Aorta (tissue), 5 donors: ENCODE results near the gene PIGQ. TPM values are rescaled to one million over a fixed set of nuclear protein-coding genes. Genes with fewer than 3 reads are reported as not detected.

ENCODE experiments used
- ATAC-seq: fragments of 200-7000 bp; cut with Tn5 transposase; one replicate; pipeline ENCODE4 v1.9.1; 2022; ENCODE audit warnings: moderate library complexity; ENCODE audit not compliant: low FRiP score
- DNase-seq, 2 donors: peaks; one replicate each; pipeline ENCODE4 v3.0.0-alpha.2; 2020
- H3K27ac ChIP-seq, 2 donors: one replicate each; pipeline ENCODE4 v1.5.1; 2013; ENCODE audit warnings: low read length in 2 of 2, mild to moderate bottlenecking in 2 of 2, moderate library complexity in 2 of 2, control low read depth in 1 of 2, inconsistent platforms in 1 of 2, low read depth in 1 of 2
- H3K27me3 ChIP-seq, 2 donors: one replicate each; pipeline ENCODE4 v1.6.1; 2013; ENCODE audit warnings: control low read depth in 1 of 2, low read length in 1 of 2, mild to moderate bottlenecking in 1 of 2, moderate library complexity in 1 of 2; ENCODE audit not compliant: insufficient read depth in 2 of 2, control insufficient read depth in 1 of 2
- H3K36me3 ChIP-seq, 2 donors: one replicate each; pipeline ENCODE4 v1.6.1; 2013; ENCODE audit warnings: control low read depth in 1 of 2, low read length in 1 of 2, mild to moderate bottlenecking in 1 of 2; ENCODE audit not compliant: insufficient read depth in 2 of 2, control insufficient read depth in 1 of 2
- H3K4me1 ChIP-seq, 2 donors: one replicate each; pipeline ENCODE4 v1.6.1; 2013; ENCODE audit warnings: low read length in 2 of 2, control low read depth in 1 of 2, mild to moderate bottlenecking in 1 of 2, moderate library complexity in 1 of 2; ENCODE audit not compliant: insufficient read depth in 2 of 2, control insufficient read depth in 1 of 2
- H3K4me3 ChIP-seq, 2 donors: one replicate each; pipeline ENCODE4 v1.5.1; 2013; ENCODE audit warnings: low read length in 2 of 2, control low read depth in 1 of 2, mild to moderate bottlenecking in 1 of 2
- H3K9me3 ChIP-seq: one replicate; pipeline ENCODE4 v1.6.1; 2013; ENCODE audit warnings: mild to moderate bottlenecking, low read length; ENCODE audit not compliant: control insufficient read depth
- WGBS, 2 donors: extraction: QIAGEN DNeasy Blood & Tissue Kit; methylation state at CpG; one replicate each; pipeline ENCODE4 v1.1.7; 2013; 5-methylcytosine and 5-hydroxymethylcytosine counted together
- intact Hi-C, 2 donors: fragments of 100-400 bp; cut with DNase I; formaldehyde crosslinking; loops; one replicate each; pipeline versions ENCODE4 v1.14.2 to v1.15.0; 2022
- polyA plus RNA-seq, 2 donors: library from polyadenylated mRNA; stranded (reverse); fragments of 200-250 nt; gene quantifications; one replicate each; pipeline ENCODE4 v1.2.3, GENCODE V29; 2013
- total RNA-seq, 2 donors: library from RNA; stranded (reverse); fragmentation: NEBNext Ultra II Directional; extraction: Animal tissue kit (Norgen Biotek cat#: 25700); gene quantifications; one replicate each; pipeline ENCODE4 v1.2.1, GENCODE V29; 2021
- donor health status: healthy with polysubstance abuse.
- donor health status: Bipolar disorder and iron deficiency.
- donor health status: DM: no; HTN: no; CAD: no.
- donor health status: DM: no; HTN: no; CAD: no.
- donor health status: DM: yes; HTN: yes; CAD: no.

The PIGQ gene
- total and polyA plus RNA-seq, 4 donors = 10.8 to 92.2 (median 32.2) TPM

DNA sequence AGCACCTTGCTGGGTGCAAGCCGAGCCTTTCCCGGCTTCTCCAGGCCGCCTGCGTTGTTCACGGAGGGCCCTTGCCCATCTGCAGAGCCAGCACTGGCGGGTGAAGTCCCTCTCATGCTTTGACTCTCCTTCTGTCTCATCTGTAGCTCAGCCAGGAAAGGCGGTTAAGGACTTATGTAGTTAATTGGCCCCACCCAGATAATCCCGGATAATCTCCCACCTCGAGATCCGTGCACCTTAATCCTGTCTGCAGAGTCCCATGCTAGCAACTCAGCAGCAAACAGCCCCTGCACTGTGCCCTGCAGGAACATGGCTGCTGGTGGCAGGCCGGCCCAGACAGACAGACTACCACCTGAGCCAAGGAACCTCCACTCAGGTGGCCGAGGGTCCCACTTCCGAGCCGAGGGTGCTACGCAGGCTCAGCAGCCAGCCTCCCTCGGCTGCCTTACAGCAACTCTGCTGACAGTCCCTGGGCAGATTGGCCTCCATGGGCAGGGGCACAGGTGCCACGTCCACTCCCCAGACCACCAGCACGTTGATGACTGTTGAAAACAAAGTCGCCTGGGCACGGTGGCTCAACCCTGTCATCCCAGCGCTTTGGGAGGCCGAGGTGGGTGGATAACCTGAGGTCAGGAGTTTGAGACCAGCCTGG lies 37.0 kb downstream of the PIGQ start:
- no peak overlapping the region for H3K27ac ChIP-seq
- H3K9me3 ChIP-seq = no peaks in the 10 kb centered on the region
- no peak overlapping the region for H3K4me3 ChIP-seq
- intact Hi-C loops = no loop called here
- H3K36me3 ChIP-seq = no peaks in the 10 kb centered on the region
- 94 to 97% methylated on average over 22 of the region's 22 CpGs for WGBS, 2 donors
- H3K27me3 ChIP-seq = no peaks in the 10 kb centered on the region
- no peaks in the 10 kb centered on the region for H3K4me1 ChIP-seq
- DNase-seq (no peak), ATAC-seq (no peak)

- H3K27ac ChIP-seq = no peak overlapping the region
- no peaks in the 10 kb centered on the region for H3K36me3 ChIP-seq
- ATAC-seq (no peak), DNase-seq (no peak)
- WGBS, 2 donors = 80 to 82% methylated on average over 10 of the region's 10 CpGs
- H3K4me3 ChIP-seq = no peak overlapping the region
- no peaks in the 10 kb centered on the region for H3K4me1 ChIP-seq
- H3K9me3 ChIP-seq = no peaks in the 10 kb centered on the region
- intact Hi-C loops = no loop called here
- no peaks in the 10 kb centered on the region for H3K27me3 ChIP-seq
Measured at GRCh38 chr16:608019-608418, 38.3 kb downstream of the PIGQ start.

- H3K27ac ChIP-seq = no peak overlapping the region
- WGBS, 2 donors = 86 to 87% methylated on average over 13 of the region's 13 CpGs
- H3K27me3 ChIP-seq = no peaks in the 10 kb centered on the region
- no peaks in the 10 kb centered on the region for H3K9me3 ChIP-seq
- H3K4me1 ChIP-seq = no peaks in the 10 kb centered on the region
- intact Hi-C loops = no loop called here
- H3K4me3 ChIP-seq = no peak overlapping the region
- DNase-seq (no peak), ATAC-seq (no peak)
- H3K36me3 ChIP-seq = no peaks in the 10 kb centered on the region
Measured at GRCh38 chr16:609316-609715, 39.5 kb downstream of the PIGQ start.

DNA sequence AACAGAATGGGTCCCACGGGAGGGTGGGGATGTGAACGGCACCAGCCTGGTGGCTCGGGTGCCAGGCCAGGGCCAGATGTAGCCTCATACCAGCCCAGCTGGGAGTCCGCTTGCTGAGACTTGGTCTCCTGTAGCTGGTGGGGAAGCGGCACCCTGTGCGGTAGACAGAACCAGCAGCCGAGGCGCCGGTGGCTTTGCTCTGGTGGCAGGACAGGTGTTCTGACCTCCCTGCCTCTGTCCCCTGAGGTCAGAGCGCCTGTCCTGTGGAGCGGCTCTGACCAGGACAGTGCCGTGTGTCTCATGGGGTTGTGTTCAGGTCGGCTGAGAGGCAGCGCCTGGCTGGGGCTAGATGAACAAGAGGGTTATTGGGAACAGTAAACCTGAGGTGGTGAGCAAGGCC lies 40.2 kb downstream of the PIGQ start:
- peak; percentile 33 for ATAC-seq
- 87 to 89% methylated on average over 14 of the region's 14 CpGs for WGBS, 2 donors
- no peaks in the 10 kb centered on the region for H3K9me3 ChIP-seq
- no peaks in the 10 kb centered on the region for H3K27me3 ChIP-seq
- no peak overlapping the region for H3K27ac ChIP-seq
- no peak for DNase-seq
- intact Hi-C loops = no loop called here
- no peaks in the 10 kb centered on the region for H3K4me1 ChIP-seq
- no peak overlapping the region for H3K4me3 ChIP-seq
- no peaks in the 10 kb centered on the region for H3K36me3 ChIP-seq

- no peaks in the 10 kb centered on the region for H3K4me1 ChIP-seq
- intact Hi-C loops = no loop called here
- DNase-seq (no peak), ATAC-seq (no peak)
- no peaks in the 10 kb centered on the region for H3K27me3 ChIP-seq
- no peaks in the 10 kb centered on the region for H3K36me3 ChIP-seq
- no peak overlapping the region for H3K27ac ChIP-seq
- WGBS, 2 donors = 77 to 79% methylated on average over 28 of the region's 28 CpGs
- no peaks in the 10 kb centered on the region for H3K9me3 ChIP-seq
- H3K4me3 ChIP-seq = no peak overlapping the region
Measured at GRCh38 chr16:610513-611381, 41.0 kb downstream of the PIGQ start.

- ATAC-seq (no peak), DNase-seq (no peak)
- 95% methylated on average over 13 of the region's 13 CpGs for WGBS, 2 donors
- Histone ChIP-seq H3K27me3 (no peaks in the 10 kb centered on the region), H3K36me3 (no peaks in the 10 kb centered on the region), H3K4me1 (no peaks in the 10 kb centered on the region), H3K4me3 (no peak overlapping the region), H3K9me3 (no peaks in the 10 kb centered on the region), H3K27ac (no peak overlapping the region)
- intact Hi-C loops = no loop called here
Measured at GRCh38 chr16:615122-615521, 45.4 kb downstream of the PIGQ start.

- intact Hi-C loops = no loop called here
- ATAC-seq (peak; percentile 26), DNase-seq (no peak)
- Histone ChIP-seq H3K4me3 (no peak overlapping the region), H3K36me3 (no peaks in the 10 kb centered on the region), H3K27me3 (no peaks in the 10 kb centered on the region), H3K27ac (no peak overlapping the region), H3K4me1 (no peaks in the 10 kb centered on the region), H3K9me3 (no peaks in the 10 kb centered on the region)
- 93 to 95% methylated on average over 39 of the region's 39 CpGs for WGBS, 2 donors
Measured at GRCh38 chr16:616733-617586, 47.2 kb downstream of the PIGQ start.

GRCh38 chr16:617855-618254 lies 48.1 kb downstream of the PIGQ start:
- DNase-seq (no peak), ATAC-seq (no peak)
- no peaks in the 10 kb centered on the region for H3K4me1 ChIP-seq
- no peaks in the 10 kb centered on the region for H3K27me3 ChIP-seq
- H3K9me3 ChIP-seq = no peaks in the 10 kb centered on the region
- intact Hi-C loops = no loop called here
- no peaks in the 10 kb centered on the region for H3K36me3 ChIP-seq
- H3K4me3 ChIP-seq = no peak overlapping the region
- WGBS, 2 donors = 86 to 88% methylated on average over 15 to 16 of the region's 16 CpGs
- no peak overlapping the region for H3K27ac ChIP-seq
